Left ventricle myocardium inferior (tissue), 1 donor: ENCODE measurements around the gene BYSL. TPM values are rescaled to one million over a fixed set of nuclear protein-coding genes. Genes with fewer than 3 reads are reported as not detected.

Experiments
- DNase-seq: peaks from one replicate; pipeline ENCODE4 v3.0.0-alpha.2; 2020
- H3K27ac ChIP-seq: fragments of 200-600 bp; replicated peaks from 2 replicates; pipeline ENCODE4 v1.8.0; 2021
- H3K27me3 ChIP-seq: fragments of 200-600 bp; 2 replicates; pipeline ENCODE4 v1.8.0; 2021; ENCODE audit warnings: low read depth
- H3K36me3 ChIP-seq: fragments of 200-600 bp; 2 replicates; pipeline ENCODE4 v1.8.0; 2021
- H3K4me1 ChIP-seq: fragments of 200-600 bp; 2 replicates; pipeline ENCODE4 v1.8.0; 2021
- H3K4me3 ChIP-seq: fragments of 200-600 bp; 2 replicates; pipeline ENCODE4 v1.8.0; 2021; ENCODE audit warnings: mild to moderate bottlenecking, moderate library complexity
- H3K9me3 ChIP-seq: fragments of 200-600 bp; replicated peaks from 2 replicates; pipeline ENCODE4 v1.8.0; 2021
- intact Hi-C: fragments of 100-400 bp; cut with micrococcal nuclease; formaldehyde crosslinking; loops from one replicate; pipeline ENCODE4 v1.11.0; 2022
- long read RNA-seq: library from polyadenylated mRNA; unstranded; transcript quantifications from one replicate; pipeline ENCODE4 v2.0.0, GENCODE V29; 2021
- total RNA-seq: library from RNA; stranded (reverse); fragmentation: NEBNext Ultra II Directional; extraction: Animal tissue kit (Norgen Biotek cat#: 25700); gene quantifications from one replicate; pipeline ENCODE4 v1.2.1, GENCODE V29; 2021
- TF ChIP-seq, protein P1 (sequence below): fragments of 200-600 bp; IDR thresholded peaks from 2 replicates; pipeline ENCODE4 v1.8.0; 2021; ENCODE audit warnings: antibody characterized with exemption, mild to moderate bottlenecking, borderline replicate concordance
- donor health status: DM: no; HTN: yes; CAD: no; lungs with severe emphysema.

The BYSL gene
- 9.0 TPM for total RNA-seq
- long read RNA-seq, transcript BYSL-201 (7 exons, 2,029 nt): major isoform, 7 of 8 reads
- long read RNA-seq, partial matches to known transcripts: 0 of 8 reads
- long read RNA-seq, other reads (novel, unspliced or antisense): 0 of 8 reads

DNA sequence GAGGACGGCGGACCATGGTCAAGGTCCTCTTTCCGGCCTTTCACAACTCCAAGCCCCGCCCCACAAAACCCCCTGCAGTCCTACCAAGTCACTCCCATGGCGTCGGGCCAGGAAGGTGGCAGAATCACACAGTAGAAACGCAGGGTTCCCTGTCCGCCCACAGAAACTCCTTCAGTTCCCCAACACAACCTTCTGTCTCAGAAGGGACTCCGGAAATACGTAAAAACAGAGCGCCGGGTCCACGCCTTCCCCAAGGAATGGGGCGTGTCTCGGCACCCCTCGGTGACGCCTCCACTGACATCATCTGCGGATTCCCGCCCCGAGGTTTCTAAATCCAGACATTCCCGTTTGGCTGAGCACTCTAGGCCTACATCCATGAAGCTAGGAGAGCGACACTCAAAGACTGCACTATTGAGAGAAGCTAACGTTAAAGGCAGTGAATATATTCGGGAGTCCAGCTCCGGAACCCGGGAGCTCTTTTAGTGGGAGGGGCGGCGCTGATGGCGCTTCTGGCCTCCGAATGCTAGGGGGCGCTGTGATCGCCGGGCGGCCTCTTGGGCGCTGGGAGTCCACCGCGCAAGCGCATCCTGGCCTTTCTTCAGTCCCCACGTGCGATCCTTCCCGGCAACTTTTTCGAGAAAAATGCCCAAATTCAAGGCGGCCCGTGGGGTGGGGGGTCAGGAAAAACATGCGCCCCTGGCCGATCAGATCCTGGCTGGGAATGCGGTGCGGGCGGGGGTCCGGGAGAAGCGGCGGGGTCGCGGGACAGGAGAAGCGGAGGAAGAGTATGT, at the start of gene BYSL, which contains the start of gene MED20:
BYSL (plus strand) TSS at position 579 of the 791 bp plus-strand sequence; CDS start at position 643, 64 bp downstream.
MED20 (minus strand) TSS at position 219 of the 791 bp plus-strand sequence; CDS start at position 98, 121 bp downstream.
- TF ChIP-seq, protein P1, sequence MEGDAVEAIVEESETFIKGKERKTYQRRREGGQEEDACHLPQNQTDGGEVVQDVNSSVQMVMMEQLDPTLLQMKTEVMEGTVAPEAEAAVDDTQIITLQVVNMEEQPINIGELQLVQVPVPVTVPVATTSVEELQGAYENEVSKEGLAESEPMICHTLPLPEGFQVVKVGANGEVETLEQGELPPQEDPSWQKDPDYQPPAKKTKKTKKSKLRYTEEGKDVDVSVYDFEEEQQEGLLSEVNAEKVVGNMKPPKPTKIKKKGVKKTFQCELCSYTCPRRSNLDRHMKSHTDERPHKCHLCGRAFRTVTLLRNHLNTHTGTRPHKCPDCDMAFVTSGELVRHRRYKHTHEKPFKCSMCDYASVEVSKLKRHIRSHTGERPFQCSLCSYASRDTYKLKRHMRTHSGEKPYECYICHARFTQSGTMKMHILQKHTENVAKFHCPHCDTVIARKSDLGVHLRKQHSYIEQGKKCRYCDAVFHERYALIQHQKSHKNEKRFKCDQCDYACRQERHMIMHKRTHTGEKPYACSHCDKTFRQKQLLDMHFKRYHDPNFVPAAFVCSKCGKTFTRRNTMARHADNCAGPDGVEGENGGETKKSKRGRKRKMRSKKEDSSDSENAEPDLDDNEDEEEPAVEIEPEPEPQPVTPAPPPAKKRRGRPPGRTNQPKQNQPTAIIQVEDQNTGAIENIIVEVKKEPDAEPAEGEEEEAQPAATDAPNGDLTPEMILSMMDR: peak; percentile 99
- peaks cover 19% of the 10 kb centered on the region for H3K36me3 ChIP-seq
- peaks cover 66% of the 10 kb centered on the region for H3K4me1 ChIP-seq
- no peaks in the 10 kb centered on the region for H3K27me3 ChIP-seq
- peak within 1 kb of the TSS; percentile 92 for H3K4me3 ChIP-seq
- peak; percentile 90 for DNase-seq
- intact Hi-C loops: loop anchor here (10.0 kb wide), 1 partner anchor 126 kb away; no protein-coding TSS in a partner anchor
- no peaks in the 10 kb centered on the region for H3K9me3 ChIP-seq
- H3K27ac ChIP-seq: peak within 1 kb of the TSS; percentile 100

DNA sequence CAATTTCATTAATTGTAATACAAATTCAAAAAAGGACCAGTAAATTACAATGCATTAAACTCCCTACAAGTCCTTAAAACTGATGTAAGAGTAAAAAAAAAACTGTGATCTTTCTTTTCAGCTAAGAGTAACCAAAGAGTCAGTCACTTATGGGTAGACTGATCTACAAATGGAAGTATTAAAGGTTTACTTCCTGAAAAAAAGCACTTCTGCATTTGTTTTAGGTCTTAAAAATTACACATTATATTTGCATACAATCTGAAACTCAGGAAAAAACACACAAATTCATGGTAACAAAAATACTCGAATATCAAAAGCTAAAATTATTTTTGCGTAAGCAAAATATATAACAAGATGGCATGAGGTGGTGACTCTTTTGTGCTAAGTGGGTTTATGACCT, 49.6 kb upstream of the BYSL start:
- intact Hi-C loops: no loop called here
- Histone ChIP-seq H3K4me3 (no peak overlapping the region), H3K27ac (no peak overlapping the region), H3K36me3 (peaks cover 6% of the 10 kb centered on the region), H3K4me1 (no peaks in the 10 kb centered on the region), H3K9me3 (no peaks in the 10 kb centered on the region), H3K27me3 (no peaks in the 10 kb centered on the region)
- DNase-seq: no peak
- TF ChIP-seq, protein P1: no peak

DNA sequence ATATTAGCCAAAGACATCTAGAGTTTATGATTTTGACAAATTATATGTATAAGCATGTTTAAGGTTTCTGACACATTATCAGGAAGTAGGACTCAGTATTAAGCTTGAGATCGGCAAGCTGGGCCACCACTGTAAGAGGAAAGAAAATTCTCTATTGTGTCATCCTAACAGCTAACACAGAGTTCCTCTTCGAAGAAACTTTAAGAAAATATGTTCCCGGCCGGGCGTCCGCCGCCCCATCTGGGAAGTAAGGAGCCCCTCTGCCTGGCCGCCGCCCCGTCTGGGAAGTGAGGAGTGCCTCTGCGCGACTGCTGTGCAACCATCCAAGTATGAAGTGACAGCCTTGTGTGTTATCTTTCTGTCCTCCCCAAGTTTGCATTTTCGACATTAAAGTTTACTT, 49.2 kb upstream of the BYSL start:
- Histone ChIP-seq H3K27ac (no peak overlapping the region), H3K27me3 (no peaks in the 10 kb centered on the region), H3K4me1 (no peaks in the 10 kb centered on the region), H3K9me3 (no peaks in the 10 kb centered on the region), H3K36me3 (peaks cover 6% of the 10 kb centered on the region), H3K4me3 (no peak overlapping the region)
- intact Hi-C loops: no loop called here
- TF ChIP-seq, protein P1: no peak
- no peak for DNase-seq

DNA sequence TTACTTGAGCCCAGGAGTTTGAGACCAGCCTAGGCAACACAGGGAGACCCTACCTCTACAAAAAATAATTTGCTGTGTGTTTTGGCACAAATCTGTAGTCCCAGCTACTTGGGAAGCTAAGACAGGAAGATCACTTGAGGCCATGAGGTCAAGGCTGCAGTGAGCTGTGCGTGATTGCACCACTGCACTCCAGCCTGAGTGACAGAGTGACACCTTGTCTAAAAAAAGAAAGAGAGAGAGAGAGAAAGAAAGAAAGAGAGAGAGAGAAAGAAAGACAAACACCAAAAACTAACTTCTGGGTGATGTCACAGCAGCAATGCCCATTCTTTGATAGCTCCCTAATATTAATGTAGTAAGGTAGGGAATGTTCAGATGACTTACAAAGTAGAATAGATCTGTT, 46.6 kb upstream of the BYSL start:
- TF ChIP-seq, protein P1: no peak
- Histone ChIP-seq H3K36me3 (peaks cover 6% of the 10 kb centered on the region), H3K27ac (no peak overlapping the region), H3K9me3 (no peaks in the 10 kb centered on the region), H3K27me3 (no peaks in the 10 kb centered on the region), H3K4me3 (no peak overlapping the region), H3K4me1 (no peaks in the 10 kb centered on the region)
- DNase-seq: no peak
- intact Hi-C loops: no loop called here

- intact Hi-C loops: no loop called here
- Histone ChIP-seq H3K36me3 (no peaks in the 10 kb centered on the region), H3K4me3 (no peak overlapping the region), H3K4me1 (no peaks in the 10 kb centered on the region), H3K27ac (no peak overlapping the region), H3K27me3 (no peaks in the 10 kb centered on the region), H3K9me3 (no peaks in the 10 kb centered on the region)
- TF ChIP-seq, protein P1: no peak
- DNase-seq: no peak
Observed at GRCh38 chr6:41877051-41877680, 44.1 kb upstream of the BYSL start.
